H9 (cell line): ENCODE results near the gene TAP2. TPM values are rescaled to one million over a fixed set of nuclear protein-coding genes. Genes with fewer than 3 reads are reported as not detected.
A peak's percentile ranks its signal among the peaks of the same experiment; 100 is the strongest.

Source experiments
- DNase-seq: peaks from one replicate; pipeline ENCODE4 v3.0.0-alpha.2; 2017
- H2AFZ ChIP-seq: one replicate; pipeline ENCODE4 v1.6.1; 2013; ENCODE audit warnings: mild to moderate bottlenecking, low read length, control low read depth, moderate library complexity
- H2AK5ac ChIP-seq: 2 replicates; pipeline ENCODE4 v1.6.1; 2013; ENCODE audit warnings: low read length, control low read depth, mixed read lengths; ENCODE audit not compliant: insufficient read length
- H2BK120ac ChIP-seq: one replicate; pipeline ENCODE4 v1.6.1; 2013; ENCODE audit warnings: low read depth, mild to moderate bottlenecking, low read length, control low read depth, inconsistent platforms; ENCODE audit not compliant: poor library complexity, severe bottlenecking
- H2BK12ac ChIP-seq: 2 replicates; pipeline ENCODE4 v1.6.1; 2013; ENCODE audit warnings: low read length, control low read depth, mixed read lengths, low read depth; ENCODE audit not compliant: insufficient read length
- H2BK15ac ChIP-seq: 2 replicates; pipeline ENCODE4 v1.6.1; 2013; ENCODE audit warnings: low read depth, low read length, control low read depth
- H2BK20ac ChIP-seq: one replicate; pipeline ENCODE4 v1.6.1; 2013; ENCODE audit warnings: low read depth, mild to moderate bottlenecking, low read length, control low read depth, inconsistent platforms; ENCODE audit not compliant: poor library complexity, severe bottlenecking
- H2BK5ac ChIP-seq: 2 replicates; pipeline ENCODE4 v1.6.1; 2013; ENCODE audit warnings: low read length, control low read depth, mixed read lengths; ENCODE audit not compliant: insufficient read length
- H3K14ac ChIP-seq: 2 replicates; pipeline ENCODE4 v1.6.1; 2013; ENCODE audit warnings: low read length, control low read depth; ENCODE audit not compliant: insufficient read depth
- H3K18ac ChIP-seq: 2 replicates; pipeline ENCODE4 v1.6.1; 2013; ENCODE audit warnings: low read depth, mild to moderate bottlenecking, mixed read lengths, low read length, control low read depth; ENCODE audit not compliant: insufficient read length
- H3K23ac ChIP-seq: 2 replicates; pipeline ENCODE4 v1.6.1; 2013; ENCODE audit warnings: low read length, control low read depth, mixed read lengths, low read depth; ENCODE audit not compliant: insufficient read length
- H3K23me2 ChIP-seq: 2 replicates; pipeline ENCODE4 v1.6.1; 2013; ENCODE audit warnings: low read depth, mild to moderate bottlenecking, mixed read lengths, low read length, control low read depth; ENCODE audit not compliant: insufficient read length, poor library complexity, severe bottlenecking
- H3K27ac ChIP-seq: 2 replicates; pipeline ENCODE4 v1.5.1; 2013; ENCODE audit warnings: low read length, control low read depth, mixed read lengths, low read depth; ENCODE audit not compliant: insufficient read length
- H3K27me3 ChIP-seq: 2 replicates; pipeline ENCODE4 v1.6.1; 2013; ENCODE audit warnings: low read length, control low read depth, inconsistent platforms; ENCODE audit not compliant: insufficient read depth
- H3K4ac ChIP-seq: 2 replicates; pipeline ENCODE4 v1.6.1; 2013; ENCODE audit warnings: low read depth, mild to moderate bottlenecking, control low read depth, inconsistent platforms, low read length, moderate library complexity
- H3K4me1 ChIP-seq: 2 replicates; pipeline ENCODE4 v1.6.1; 2013; ENCODE audit warnings: low read length, control low read depth, inconsistent platforms; ENCODE audit not compliant: insufficient read depth
- H3K4me2 ChIP-seq: 2 replicates; pipeline ENCODE4 v1.6.1; 2013; ENCODE audit warnings: low read length, control low read depth, mixed read lengths; ENCODE audit not compliant: insufficient read length, insufficient read depth
- H3K56ac ChIP-seq: 2 replicates; pipeline ENCODE4 v1.6.1; 2013; ENCODE audit warnings: low read depth, mild to moderate bottlenecking, mixed read lengths, low read length, control low read depth; ENCODE audit not compliant: insufficient read length
- H3K79me1 ChIP-seq: 2 replicates; pipeline ENCODE4 v1.6.1; 2013; ENCODE audit warnings: low read depth, mild to moderate bottlenecking, moderate library complexity, low read length, control low read depth, inconsistent platforms; ENCODE audit not compliant: insufficient read depth, poor library complexity, severe bottlenecking
- H3K79me2 ChIP-seq: 2 replicates; pipeline ENCODE4 v1.6.1; 2013; ENCODE audit warnings: low read length, control low read depth, inconsistent platforms; ENCODE audit not compliant: insufficient read depth
- H3K9ac ChIP-seq: 2 replicates; pipeline ENCODE4 v1.6.1; 2013; ENCODE audit warnings: low read length, control low read depth, mixed read lengths; ENCODE audit not compliant: insufficient read length; ENCODE audit errors: extremely low read depth
- H3K9me3 ChIP-seq: one replicate; pipeline ENCODE4 v1.6.1; 2013; ENCODE audit warnings: low read depth, low read length, inconsistent platforms; ENCODE audit not compliant: control insufficient read depth
- H3T11ph ChIP-seq: one replicate; pipeline ENCODE4 v1.6.1; 2013; ENCODE audit warnings: mild to moderate bottlenecking, low read length, control low read depth, inconsistent platforms
- H4K20me1 ChIP-seq: one replicate; pipeline ENCODE4 v1.6.1; 2013; ENCODE audit not compliant: control insufficient read depth, insufficient read length, insufficient read depth
- H4K5ac ChIP-seq: 2 replicates; pipeline ENCODE4 v1.6.1; 2013; ENCODE audit warnings: low read depth, mild to moderate bottlenecking, mixed read lengths, low read length, control low read depth; ENCODE audit not compliant: insufficient read length
- H4K8ac ChIP-seq: replicated peaks from 2 replicates; pipeline ENCODE4 v1.6.1; 2013; ENCODE audit warnings: low read length, control low read depth, mixed read lengths, low read depth; ENCODE audit not compliant: insufficient read length
- H4K91ac ChIP-seq: 2 replicates; pipeline ENCODE4 v1.6.1; 2013; ENCODE audit warnings: low read depth, mild to moderate bottlenecking, moderate library complexity, mixed read lengths, low read length, control low read depth; ENCODE audit not compliant: insufficient read length
- H3K27ac Mint-ChIP-seq, 3 experiments: 2 replicates in 2 of 3; 3 replicates in 1 of 3; pipeline ENCODE4 v1.8.0; 2020 to 2021; ENCODE audit warnings: mixed read lengths in 3 of 3, mild to moderate bottlenecking in 1 of 3, moderate library complexity in 1 of 3
- H3K27me3 Mint-ChIP-seq: 2 replicates; pipeline ENCODE4 v1.8.0; 2021; ENCODE audit warnings: low read depth, mild to moderate bottlenecking, moderate library complexity, mixed read lengths
- H3K36me3 Mint-ChIP-seq, 3 experiments: 2 replicates in 2 of 3; 3 replicates in 1 of 3; pipeline ENCODE4 v1.8.0; 2020 to 2021; ENCODE audit warnings: low read depth in 3 of 3, mixed read lengths in 3 of 3; ENCODE audit not compliant: insufficient read depth in 1 of 3
- H3K4me1 Mint-ChIP-seq, 2 experiments: 2 replicates each; pipeline ENCODE4 v1.8.0; 2020; ENCODE audit warnings: mixed read lengths in 2 of 2
- H3K4me3 Mint-ChIP-seq, 2 experiments: 2 replicates in 1 of 2; 3 replicates in 1 of 2; pipeline ENCODE4 v1.8.0; 2020 to 2021; ENCODE audit warnings: mild to moderate bottlenecking in 2 of 2, mixed read lengths in 2 of 2, moderate library complexity in 1 of 2
- H3K9me3 Mint-ChIP-seq, 2 experiments: 2 replicates in 1 of 2; 3 replicates in 1 of 2; pipeline ENCODE4 v1.8.0; 2020; ENCODE audit warnings: mild to moderate bottlenecking in 2 of 2, mixed read lengths in 2 of 2, moderate library complexity in 1 of 2
- WGBS: extraction: QIAGEN DNeasy Blood & Tissue Kit; methylation state at CpG from one replicate; pipeline ENCODE4 v1.1.7; 2013; ENCODE audit warnings: missing lambda C conversion rate, low lambda C conversion rate, mixed read lengths; ENCODE audit not compliant: insufficient read length; ENCODE audit errors: extremely low coverage; 5-methylcytosine and 5-hydroxymethylcytosine counted together
- total RNA-seq: library from RNA; stranded (reverse); gene quantifications from 2 replicates; pipeline ENCODE4 v1.2.1, GENCODE V29; 2021
- TF ChIP-seq, protein P1 (sequence below): fragments of 200-600 bp; sonication (generic); conservative IDR thresholded peaks from 3 replicates; pipeline ENCODE4 v1.8.0; 2021; ENCODE audit warnings: antibody characterized with exemption, mild to moderate bottlenecking

TAP2 gene
- total RNA-seq, 1 experiment from 2014 or later, result 16.3 TPM

DNA sequence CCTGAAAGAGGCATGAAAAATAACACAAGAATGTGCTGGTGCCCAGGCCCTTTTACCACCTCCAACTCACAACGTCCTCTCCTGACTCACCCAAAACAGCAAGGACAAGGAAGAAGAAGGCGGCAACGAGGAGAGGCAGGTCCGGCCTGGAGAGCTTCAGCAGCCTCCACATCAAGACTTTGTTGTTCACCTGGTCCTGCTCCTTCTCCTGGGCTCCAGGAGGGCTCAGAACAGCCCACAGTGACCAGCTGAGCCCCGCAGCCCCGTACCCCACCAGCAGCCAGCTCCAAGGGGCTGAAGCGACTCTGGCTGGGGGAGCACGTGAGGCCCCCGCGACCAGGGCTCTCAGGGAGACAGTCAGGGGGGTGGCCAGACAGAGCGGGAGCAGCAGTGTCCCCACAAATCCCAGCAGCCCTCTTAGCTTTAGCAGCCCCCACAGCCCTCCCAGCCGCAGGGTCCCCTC is 857 bp downstream of the TAP2 start:
- Histone ChIP-seq H2BK15ac (no peak overlapping the region), H4K20me1 (no peaks in the 10 kb centered on the region), H3K27ac (no peak overlapping the region), H3K23ac (no peak overlapping the region), H2BK120ac (no peak overlapping the region), H3K56ac (no peak overlapping the region), H4K91ac (no peak overlapping the region), H3K27me3 (no peaks in the 10 kb centered on the region), H3K23me2 (peaks cover 6% of the 10 kb centered on the region), H2AFZ (no peak overlapping the region), H3K14ac (no peak overlapping the region; the same call in none of the 2 replicates), H2AK5ac (no peak overlapping the region), H3K9ac (no peak overlapping the region), H4K5ac (no peak overlapping the region), H2BK20ac (no peak overlapping the region), H3T11ph (no peak overlapping the region), H3K4me1 (peaks cover 4% of the 10 kb centered on the region; the same call in 1 of the 2 replicates), H4K8ac (no peak overlapping the region), H3K9me3 (no peaks in the 10 kb centered on the region), H3K79me1 (no peaks in the 10 kb centered on the region), H3K4me2 (peak overlapping the region; percentile 50), H3K79me2 (no peaks in the 10 kb centered on the region), H2BK5ac (no peak overlapping the region), H3K4ac (no peak overlapping the region), H3K18ac (peak overlapping the region; percentile 62), H2BK12ac (no peak overlapping the region)
- H3K36me3 Mint-ChIP-seq, result peaks cover 5 to 23% (median 6%) of the 10 kb centered on the region in 3 experiments; a peak in 6 of 7 replicates
- H3K9me3 Mint-ChIP-seq, result no peaks in the 10 kb centered on the region
- peak overlapping the region; percentile 80 to 86 for H3K4me3 Mint-ChIP-seq
- TF ChIP-seq, protein P1, sequence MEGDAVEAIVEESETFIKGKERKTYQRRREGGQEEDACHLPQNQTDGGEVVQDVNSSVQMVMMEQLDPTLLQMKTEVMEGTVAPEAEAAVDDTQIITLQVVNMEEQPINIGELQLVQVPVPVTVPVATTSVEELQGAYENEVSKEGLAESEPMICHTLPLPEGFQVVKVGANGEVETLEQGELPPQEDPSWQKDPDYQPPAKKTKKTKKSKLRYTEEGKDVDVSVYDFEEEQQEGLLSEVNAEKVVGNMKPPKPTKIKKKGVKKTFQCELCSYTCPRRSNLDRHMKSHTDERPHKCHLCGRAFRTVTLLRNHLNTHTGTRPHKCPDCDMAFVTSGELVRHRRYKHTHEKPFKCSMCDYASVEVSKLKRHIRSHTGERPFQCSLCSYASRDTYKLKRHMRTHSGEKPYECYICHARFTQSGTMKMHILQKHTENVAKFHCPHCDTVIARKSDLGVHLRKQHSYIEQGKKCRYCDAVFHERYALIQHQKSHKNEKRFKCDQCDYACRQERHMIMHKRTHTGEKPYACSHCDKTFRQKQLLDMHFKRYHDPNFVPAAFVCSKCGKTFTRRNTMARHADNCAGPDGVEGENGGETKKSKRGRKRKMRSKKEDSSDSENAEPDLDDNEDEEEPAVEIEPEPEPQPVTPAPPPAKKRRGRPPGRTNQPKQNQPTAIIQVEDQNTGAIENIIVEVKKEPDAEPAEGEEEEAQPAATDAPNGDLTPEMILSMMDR, result no peak
- no CpG with 5 or more reads among the region's 12 CpGs for WGBS
- H3K27ac Mint-ChIP-seq, result no peak overlapping the region
- H3K27me3 Mint-ChIP-seq, result peaks cover 12% of the 10 kb centered on the region
- no peak for DNase-seq
- H3K4me1 Mint-ChIP-seq, result peaks cover 5 to 18% of the 10 kb centered on the region in 2 experiments
